Aortic smooth muscle cell (primary cell): ENCODE data around the gene IGSF21. TPM values are rescaled to one million over a fixed set of nuclear protein-coding genes. Genes with fewer than 3 reads are reported as not detected.

Experiments
- total RNA-seq: library from RNA; depleted of rRNA; stranded (reverse); fragments of >200 nt; gene quantifications from 2 replicates; pipeline ENCODE4 v1.2.3, GENCODE V29; 2014

The IGSF21 gene
- not detected in 2 replicates for total RNA-seq

DNA sequence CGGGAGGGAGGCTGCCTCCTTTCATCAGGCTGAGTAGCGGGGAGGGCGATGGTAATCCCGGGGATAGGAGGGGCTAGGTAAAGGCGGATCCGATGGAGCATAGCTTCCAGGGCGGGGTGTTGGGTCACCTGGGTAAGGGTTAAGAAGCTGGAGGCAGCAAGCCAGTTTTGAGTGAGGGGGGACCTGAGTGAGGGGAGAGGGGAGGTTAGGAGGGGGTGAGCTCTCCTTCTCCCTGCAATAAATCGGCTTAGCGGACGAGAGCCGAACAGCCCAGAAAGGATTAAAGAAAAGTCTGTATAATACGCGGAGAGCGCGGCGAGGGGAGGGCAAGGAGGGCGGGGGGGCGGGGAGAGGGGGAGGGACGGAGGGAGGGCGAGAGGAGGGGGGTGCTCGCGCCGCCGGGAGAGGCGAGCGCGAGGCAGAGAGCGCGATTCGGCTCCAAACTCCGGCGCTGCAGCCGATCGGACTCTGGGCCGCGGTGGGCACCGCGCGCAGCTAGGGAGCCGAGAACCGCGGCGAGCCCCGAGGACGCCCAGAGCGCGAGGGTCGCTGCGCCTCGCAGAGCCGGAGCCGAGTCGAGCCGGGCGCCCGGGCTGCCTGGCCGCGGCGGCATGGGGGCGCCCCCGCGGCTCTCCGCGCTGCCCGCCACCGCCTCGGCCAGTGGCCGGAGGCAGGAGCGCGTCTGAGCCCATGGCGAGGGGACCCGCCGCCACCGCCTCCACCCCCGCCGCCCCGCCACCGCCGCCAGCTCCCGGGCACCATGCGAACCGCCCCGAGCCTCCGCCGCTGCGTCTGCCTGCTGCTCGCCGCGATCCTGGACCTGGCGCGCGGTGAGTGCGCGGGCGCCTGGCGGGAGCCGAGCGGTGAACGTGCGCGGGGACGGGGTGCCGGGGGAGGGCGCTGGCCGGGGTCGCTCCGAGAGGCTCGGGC, at the start of gene IGSF21:
IGSF21 (plus strand) TSS at position 430 of the 930 bp plus-strand sequence; CDS start at position 761, 331 bp downstream.

